Renal pelvis (tissue), 4 donors: ENCODE data around the gene PSMB7. TPM values are rescaled to one million over a fixed set of nuclear protein-coding genes. Genes with fewer than 3 reads are reported as not detected.

Experiments
- DNase-seq: peaks from one replicate; pipeline ENCODE4 v3.0.0-alpha.2; 2013
- polyA plus RNA-seq, 3 donors: library from polyadenylated mRNA; unstranded; fragments of 120-200 nt; gene quantifications; one replicate each; pipeline ENCODE4 v1.2.1, GENCODE V29; 2013; ENCODE audit not compliant: insufficient read length in 3 of 3

PSMB7 gene
- polyA plus RNA-seq, 3 donors, result 203 to 241 (median 213) TPM

DNA sequence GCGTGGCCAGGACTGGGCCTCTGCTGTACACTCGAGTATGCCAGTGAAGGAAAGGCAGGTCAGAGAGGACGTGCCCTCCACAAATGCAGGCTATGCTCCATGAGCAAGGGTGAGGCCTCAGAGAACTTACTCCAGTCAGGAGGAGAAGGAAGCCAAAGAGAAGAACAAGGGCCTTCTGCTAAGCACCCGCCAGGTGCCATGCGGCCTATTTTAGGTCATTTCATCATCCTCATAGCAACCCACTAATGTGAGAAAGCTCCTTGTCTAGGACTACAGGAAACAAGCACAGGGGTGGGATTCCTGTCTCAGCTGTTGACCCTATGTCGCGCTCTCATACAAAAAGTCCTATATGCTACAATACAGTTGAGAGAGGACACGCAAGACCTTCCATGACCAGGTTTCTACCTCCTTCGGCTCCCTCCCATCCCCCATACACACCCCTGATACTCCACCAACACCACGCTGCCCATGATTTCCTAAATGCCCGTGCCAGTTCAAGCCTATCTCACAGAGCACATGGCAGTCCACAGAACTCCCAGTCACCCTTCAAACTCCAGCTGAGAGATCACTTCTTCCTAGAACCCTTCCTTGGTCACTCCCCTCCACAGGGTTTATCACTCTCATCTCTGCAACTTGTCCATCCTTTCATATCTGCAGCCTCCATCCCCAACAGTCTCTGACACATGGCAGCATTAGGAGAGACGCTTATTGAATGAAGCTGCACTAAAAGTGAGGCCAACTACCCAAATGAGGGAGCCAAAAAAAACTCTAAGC, 26.8 kb downstream of the PSMB7 start:
- no peak for DNase-seq

DNA sequence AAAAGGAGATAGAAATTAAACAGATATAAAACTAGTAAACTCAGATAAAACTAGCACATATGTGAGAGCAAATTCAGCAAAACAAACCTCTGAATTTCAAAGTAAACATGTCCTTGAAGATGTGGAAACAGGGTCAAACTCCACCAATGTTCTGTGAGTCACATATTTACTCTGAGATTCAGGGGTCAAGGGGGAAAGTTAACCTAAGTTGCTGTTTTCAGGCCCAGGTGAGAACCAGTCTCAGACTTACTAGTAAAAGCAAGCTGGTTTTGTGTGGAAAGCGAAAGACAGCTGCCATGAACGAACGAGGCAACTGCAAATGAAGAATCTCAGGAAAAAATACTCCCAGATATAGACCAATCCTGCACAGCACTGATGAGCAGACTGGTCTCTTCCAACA, 29.0 kb downstream of the PSMB7 start:
- no peak for DNase-seq

DNA sequence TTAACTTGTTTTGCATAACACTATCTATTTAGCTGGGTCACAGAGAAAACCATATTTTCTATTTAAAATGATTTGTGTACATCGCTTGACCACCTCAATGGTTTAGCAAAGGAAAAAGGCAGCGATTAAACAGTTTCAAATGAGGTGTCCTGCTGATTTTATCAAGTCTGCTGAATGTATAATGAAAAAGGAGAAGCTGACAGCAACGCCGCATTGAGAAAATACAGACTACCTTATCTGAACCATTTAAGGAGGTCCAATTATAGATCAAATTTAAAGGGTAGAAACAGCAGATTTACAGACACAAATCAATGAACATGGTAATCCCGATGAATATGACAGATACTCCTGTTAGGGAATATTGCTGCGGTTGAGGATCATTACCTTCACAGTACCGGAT, 29.6 kb downstream of the PSMB7 start:
- DNase-seq, result no peak

DNA sequence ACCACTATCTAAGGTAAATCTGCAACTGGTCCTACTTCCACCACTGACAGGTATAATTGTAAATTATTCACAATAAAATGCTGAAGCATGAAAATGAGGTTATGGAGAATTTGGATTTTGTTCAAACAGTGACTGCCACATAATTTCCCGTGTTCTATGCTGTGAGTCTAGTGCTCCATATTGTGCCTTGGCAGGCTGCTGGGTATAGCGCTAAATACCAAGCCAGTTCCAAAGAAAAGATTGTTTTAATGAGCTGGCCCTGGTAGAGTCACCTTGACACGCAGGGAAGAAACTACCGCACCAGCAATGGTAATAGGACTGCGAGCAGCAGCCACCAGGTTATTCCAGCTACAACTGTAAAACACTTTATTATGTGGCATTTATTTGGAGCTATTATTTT, 30.4 kb downstream of the PSMB7 start:
- no peak for DNase-seq

DNA sequence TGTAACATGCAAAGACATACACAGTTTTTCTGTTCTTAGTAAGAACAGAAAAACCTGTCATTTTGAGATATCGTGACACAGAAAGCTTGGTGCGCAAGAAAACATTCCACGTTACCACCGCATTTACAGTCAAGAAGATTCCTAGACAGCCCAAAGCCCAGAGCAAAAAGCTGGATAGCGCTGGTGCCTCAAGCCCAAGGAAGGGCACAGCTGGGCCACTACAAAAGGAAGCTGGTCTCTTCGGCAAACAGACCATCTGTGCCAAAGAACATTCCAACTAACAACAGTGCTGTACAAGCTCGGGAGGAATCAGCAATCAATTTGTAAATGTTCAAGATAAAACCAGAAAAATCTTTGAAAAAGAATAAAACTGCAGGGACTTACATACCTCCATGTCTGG, 31.0 kb downstream of the PSMB7 start:
- no peak for DNase-seq

DNA sequence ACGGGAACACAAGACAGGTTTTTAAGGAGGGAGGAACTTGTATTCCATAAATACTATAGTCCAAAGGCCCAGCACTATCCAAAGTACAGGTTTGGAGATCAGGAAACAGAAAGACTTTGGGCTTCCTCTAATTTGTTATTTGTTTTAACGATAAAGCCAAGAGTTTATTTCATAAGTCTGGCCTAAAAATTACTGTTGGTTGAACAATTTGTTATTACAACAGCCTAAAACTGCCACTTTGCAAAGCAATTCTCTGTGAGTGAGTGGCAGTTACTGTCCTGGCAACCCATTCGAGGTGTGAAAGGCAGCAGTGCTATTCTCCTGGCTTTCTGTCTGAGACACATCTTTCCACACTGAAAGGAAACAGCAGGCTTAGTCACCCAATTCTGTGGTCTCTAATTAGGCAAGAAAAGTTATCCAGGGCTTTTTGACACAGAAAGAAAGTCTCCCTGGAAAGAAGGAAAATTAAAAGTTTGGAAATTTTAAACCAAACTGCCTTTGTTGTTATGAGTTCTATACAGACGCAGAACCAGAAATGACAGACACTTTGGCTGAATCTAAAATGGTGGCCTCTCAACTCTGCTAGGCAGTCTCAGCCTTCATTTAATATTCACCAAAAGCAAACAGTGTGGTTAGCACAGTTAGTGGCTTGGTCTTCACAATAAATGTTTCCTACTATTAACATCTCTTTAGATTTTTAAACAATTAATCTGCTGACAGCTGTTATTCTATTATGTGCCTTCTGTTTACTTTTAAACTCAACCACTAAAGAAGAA, 33.9 kb downstream of the PSMB7 start:
- DNase-seq, result no peak

DNA sequence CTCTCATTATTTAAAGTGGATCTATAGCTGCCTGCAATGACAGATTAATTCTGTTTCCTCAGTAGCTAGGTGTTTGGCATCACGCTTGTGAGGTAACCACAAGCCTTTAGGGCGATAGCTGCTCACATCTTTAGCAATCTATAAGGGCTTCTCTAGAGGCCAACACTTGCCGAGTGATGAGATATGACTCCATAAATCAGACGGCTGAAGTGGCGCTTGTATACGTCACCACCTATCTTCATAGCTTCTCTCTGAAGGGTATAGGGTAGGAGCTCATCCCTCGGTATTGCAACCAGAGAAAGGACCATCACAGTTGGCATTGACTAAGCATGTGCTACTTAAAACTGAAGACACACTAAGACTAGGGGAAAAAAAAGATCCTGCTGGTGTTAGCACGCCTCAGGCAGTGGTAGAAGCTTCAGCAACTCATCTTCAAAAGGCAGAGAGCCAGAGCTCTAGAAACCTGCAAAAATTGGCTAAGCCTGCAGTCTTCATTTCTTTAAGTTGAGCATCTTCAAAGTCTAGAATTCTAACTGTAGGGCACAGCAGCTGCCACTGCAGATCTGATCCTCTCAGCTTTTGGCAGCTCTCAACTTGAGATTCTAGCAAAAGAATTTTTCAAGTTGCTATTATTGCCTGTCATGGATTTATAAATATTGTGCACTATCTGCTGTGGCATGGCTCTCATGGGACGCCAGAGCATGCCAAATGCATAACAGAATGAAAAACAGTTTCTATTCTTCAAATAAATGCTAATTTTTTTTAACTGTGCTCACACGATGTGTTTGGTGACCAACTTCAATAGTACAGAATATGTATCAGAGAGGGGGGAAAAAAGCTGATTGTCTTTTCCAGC, 37.5 kb downstream of the PSMB7 start:
- DNase-seq, result no peak

DNA sequence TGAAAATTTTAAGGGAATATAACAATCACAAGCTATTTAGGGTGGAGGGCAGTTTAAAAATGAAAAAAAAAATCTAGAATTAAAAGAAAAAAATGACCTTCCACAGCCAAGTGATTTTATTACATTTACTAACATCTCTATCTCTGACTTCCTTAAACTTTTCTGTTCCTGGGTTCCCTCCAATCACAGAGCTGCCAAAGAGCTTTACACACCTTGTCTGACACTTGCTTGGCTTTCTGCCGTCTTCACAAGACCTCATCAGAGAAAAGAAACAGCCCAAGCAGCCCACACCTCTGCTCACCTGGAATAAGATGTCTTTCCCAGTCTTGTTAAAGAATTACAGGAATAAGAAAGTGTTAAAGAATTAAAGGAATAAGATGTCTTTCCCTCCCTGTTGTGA, 38.9 kb downstream of the PSMB7 start:
- no peak for DNase-seq

DNA sequence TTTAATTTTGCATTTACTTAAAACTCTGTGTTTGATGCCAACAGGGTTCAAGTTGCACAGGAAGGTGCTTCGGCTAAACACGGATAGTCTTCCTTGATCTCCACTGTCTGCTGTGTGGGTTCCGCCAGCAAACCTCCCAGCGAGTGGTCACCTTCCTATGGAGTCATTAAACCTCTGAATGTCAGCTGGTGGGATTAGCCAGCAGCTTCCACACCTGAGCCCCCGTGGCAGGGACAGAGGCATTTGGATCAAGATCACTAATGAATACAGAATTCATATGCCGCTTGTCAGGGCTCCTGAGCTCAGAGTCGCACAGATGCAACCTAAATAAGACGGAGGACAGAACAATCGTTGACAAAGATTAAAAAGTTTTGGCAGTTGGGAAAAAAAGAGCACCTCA, 39.5 kb downstream of the PSMB7 start:
- no peak for DNase-seq

DNA sequence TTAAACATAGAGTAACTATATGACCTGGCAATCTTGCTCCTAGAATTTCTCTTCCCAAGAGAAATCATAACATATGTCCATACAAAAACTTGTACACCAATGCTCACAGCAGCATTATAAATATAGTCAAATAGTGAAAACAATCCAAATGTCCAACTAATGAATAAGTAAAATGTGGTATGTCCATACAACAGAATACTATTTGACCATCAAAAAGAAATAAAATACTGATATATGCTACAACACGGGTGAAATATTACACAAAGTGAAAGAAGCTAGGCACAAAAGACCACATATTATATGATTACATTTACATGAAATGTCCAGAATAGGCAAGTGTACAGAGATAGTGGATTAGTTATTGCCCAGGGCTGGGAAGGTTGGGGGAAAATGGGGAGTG, 41.4 kb downstream of the PSMB7 start:
- no peak for DNase-seq

DNA sequence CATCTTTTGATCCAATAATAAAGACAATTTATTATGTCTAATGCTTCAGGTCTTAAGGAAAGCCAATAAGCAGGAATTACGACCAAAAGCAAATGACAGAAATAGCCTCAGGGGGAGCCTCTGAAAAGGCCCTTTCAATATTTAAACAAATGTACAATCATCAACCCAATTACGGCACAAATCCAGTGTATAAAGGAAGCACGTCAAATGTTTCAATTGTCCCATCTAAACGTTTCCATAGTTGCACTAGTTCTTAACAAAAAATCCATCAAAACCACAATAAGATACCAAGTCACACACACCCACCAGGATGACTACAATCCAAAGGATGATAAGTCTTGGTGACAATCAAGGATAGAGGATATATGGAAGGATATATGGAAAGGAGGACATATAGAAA, 41.9 kb downstream of the PSMB7 start:
- DNase-seq, result no peak

DNA sequence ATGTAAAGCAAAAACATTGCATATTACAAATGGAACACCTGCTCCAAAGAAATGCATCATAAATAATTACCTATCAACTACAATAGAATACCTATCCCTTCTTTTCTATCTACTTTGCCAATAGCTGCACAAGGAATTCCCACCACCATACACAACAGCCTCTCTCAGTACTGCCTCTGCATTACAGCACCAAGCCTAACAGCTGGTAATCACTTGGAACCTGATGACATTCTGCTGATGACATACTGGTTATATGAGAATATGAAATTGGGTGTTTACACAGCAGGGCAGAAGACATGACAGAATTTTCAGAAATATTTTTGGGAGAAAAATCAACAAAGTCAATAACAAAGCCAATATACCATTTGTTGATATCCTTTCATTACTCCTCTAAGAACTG, 43.2 kb downstream of the PSMB7 start:
- no peak for DNase-seq

DNA sequence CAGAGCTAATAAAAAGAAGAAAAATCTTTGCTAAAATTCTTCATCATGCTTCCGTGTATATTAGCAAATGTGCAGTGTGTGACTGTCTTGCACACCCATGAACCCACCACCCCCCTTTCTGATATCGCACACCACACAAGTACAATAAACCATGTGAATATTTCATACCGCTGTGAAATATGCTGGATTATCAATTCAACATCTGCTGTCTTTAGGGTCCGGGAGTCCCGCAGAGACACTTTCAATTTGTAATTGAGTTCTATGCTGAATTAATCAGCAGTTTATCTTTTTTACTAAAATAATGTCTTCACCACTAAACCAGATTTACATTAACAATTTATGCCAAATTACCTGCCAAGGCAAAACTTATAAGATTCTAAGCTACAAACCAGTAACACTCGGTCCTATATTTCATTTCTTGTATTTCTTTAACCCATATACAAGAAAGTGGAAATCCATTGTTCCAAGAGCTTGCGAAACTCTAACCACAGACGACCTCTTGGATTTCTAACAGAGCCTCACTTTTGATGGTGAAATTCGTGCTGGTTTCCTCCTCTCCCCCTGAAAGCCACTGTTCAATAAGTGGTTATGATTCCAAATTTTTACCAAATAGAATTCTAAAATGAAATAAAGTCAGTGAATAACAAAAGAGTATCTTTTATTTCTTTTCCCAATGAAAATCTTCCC, 44.2 kb downstream of the PSMB7 start:
- no peak for DNase-seq

DNA sequence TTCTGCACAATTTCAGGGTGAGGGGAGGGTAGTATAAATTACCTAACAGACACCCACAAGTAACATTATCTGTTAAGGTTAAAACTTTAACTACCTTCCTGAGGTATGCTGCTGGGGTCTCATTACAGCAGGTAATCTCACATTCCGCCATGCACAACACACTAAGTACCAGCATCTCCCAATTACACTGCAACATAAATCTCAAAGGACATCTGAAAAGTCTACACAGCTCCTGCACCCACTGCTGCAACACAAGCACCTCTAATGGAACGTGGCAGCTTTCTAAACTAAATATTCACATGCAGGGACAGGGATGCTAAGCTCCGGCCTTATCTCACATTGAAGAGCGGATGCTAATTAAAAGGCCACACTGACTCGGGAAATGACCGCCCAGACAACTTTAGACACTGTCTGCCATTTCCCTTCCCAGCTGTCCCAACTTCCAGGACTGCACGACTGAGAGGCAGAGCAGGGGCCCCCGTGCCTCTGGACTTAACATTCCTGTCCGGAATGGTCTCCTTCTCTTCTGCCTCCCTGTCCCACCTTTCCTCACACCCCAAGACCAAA, 45.9 kb downstream of the PSMB7 start:
- peak; percentile 42 for DNase-seq

DNA sequence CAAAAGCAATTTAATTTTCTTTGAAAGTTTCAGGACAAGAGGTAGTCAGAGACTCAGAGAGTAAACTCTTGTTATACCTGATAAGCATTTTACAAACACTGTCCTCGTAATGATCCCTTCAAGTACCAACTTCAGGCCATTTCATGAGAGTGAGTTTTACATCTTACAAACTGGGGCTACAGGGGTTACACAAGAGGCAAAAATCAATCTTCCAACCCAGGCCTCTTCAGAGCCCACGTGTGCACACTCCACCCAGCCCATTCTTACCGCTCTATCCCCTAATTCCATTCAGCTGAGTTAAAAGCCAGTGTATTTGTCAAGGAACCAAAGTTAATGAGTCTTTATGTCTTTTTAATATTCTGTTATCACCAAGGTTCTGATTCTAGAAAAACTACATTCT, 46.5 kb downstream of the PSMB7 start:
- DNase-seq, result no peak

DNA sequence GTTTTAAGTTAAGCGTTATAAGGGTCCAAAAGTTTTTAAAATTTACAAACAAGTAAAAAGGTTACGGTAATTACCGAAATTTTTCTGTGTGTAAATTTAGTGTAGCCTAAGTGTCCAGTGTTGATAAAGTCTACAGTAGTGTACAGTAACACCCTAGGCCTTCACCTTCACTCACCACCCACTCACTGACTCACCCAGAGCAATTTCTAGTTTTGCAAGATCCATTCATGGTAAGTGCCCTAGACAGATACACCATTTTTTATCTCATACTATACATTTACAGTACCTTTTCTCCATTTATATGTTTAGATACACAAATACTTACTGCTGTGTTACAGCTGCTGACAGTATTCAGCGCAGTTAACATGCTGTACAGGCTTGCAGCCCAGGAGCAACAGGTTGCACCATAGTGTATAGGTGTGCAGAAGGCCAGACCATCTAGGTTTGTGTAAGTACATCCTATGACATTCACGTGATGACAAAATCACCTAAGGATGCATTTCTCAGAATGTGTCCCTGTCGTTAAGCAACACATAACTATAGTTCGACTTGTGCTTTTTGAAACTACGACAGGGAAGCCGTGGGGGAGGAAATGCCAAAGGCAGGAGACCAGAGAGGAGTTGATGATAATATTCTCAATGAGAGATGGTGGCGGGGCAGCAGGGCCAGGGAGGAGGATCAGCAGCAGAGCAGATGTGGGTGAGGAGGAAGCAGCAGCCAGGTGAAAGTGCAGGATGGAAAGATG, 48.6 kb downstream of the PSMB7 start:
- DNase-seq, result no peak

DNA sequence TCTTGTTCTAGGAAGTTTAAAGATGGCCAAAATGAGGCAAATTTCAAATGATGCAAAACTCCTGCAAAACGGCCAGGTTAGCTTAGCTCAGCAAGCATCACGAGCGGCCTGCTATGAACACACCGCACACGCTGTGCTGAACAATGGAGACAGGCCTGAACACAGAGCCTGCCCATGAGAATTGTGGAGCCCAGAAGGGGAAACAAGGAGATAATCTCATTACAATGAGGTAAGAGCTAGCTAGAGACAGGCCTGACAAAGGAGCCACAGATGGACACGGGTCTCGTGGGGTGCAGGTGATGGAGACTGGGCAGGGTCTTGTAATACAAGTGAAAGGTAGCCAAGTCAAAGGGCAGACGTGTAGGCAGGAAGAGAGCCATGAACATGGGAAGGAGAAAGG, 50.2 kb downstream of the PSMB7 start:
- no peak for DNase-seq

DNA sequence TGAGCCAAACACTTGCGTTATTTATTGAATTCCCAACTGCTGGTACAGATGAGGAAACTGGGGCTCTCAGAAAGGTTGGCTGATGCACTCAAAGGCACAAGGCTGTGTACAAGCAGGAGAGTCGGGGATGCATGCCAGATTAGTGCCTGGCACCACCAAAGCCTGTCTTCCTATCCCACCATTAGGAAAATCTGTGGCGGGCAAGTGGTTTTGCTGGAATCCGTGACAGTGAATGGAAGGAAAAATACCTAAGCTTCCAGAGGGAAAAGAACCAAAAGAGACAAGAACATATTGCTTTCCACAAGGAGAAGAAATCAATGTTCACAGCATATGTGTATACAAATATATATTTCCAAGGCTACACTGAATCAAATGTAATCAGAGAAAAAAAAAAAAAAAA, 51.1 kb downstream of the PSMB7 start:
- no peak for DNase-seq

DNA sequence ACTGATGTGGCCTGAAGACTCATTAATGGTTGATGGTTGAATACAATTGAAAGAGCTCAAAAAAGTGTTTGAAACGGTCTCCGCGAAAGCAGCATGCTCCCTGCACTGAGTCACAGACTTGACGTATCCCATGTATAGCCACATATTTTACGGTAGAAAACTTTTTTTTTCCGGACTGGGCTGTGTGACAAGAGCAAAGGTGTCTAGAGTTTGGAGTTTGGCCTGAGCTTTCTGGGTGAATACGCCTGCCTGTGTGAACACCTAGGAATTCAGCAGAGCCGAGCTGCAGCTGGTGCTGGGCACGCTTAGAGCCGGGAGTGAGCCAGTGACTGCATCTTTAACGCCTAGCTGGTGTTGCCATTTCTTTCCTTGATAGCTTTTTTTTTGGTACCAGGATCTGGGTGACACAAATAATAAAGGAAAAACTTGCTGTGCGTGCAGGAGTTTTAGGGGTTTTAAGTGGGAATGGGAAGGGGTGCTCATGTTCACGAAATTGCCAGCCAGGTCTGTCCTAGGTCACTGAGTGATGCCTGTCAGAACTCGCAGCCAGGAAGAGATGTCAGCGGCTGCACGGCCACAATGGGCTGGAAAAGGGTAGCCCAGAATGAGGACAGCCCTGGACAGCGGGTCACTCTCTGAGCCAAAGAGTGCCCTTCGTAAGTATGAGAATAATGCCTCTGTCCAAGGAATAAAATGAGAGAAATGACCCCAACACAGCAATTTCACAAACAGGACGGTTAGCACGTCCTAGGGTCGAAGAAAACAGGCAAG, 51.7 kb downstream of the PSMB7 start:
- DNase-seq, result no peak

DNA sequence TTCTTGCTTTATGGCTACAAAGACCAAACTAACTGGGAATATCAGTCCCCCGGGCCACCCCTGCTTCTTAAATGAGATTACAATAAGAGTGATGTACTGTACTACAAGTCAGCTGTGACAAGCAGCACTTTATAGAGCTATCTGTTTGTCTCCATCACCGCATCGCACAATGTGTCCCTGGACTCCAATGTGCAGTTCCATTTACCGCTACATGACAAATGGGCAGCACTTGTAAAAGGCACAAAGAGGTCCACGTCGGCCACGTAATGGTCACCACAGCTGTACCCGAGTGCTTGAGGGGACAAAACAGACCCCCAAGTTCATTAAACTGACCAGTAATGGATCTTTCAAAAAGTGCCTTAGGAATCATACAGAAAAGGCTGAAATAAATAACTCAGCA, 54.1 kb downstream of the PSMB7 start:
- no peak for DNase-seq
